ENCODE data around the gene ST3GAL4. TPM values are rescaled to one million over a fixed set of nuclear protein-coding genes. Genes with fewer than 3 reads are reported as not detected.

ST3GAL4 gene
- total RNA-seq, 1 donor from 2014 or later: 72.4 TPM

DNA sequence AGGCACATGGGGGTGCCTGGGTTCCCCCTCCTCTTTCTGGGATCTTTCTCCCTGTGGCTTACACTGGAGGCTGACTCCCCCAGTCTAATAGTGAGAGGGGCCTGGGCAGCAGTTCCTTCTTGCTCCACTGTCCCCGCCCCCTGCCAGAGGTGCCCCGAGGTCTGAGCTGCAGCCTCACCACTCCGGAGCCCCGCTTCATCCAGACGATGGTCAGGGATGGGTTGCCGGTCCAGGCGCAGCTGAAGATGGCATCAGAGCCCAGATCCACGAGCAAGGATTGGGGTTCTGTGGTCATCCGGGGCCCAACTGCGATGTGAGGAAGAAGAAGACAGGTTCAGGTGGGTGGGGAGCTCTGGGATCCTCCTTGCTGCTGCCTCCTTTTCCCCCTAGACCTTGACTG is 91.1 kb downstream of the ST3GAL4 start:
- no peak for ATAC-seq
- no peak for DNase-seq (ENCODE audit: low spot score)
- intact Hi-C loops (cut with DNase I): no loop called here

DNA sequence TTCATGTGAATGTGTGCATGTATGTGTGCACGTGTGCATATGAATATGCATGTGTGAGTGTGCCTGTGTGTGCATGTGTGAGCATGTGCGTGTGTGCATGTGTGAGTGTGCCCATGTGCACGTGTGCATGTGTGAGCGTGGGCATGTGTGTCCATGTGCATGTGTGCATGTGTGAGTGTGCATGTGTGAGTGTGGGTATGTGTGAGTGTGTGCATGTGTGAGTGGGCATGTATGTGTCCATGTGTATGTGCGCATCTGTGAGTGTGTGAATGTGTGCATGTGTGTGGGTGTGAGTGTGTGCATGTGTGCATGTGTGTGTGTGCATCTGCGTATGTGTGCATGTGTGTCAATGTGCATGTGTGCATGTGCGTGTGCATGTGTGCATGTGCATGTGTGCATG is 94.7 kb downstream of the ST3GAL4 start:
- ATAC-seq: no peak
- intact Hi-C loops (cut with DNase I): no loop called here
- no peak for DNase-seq (ENCODE audit: low spot score)

DNA sequence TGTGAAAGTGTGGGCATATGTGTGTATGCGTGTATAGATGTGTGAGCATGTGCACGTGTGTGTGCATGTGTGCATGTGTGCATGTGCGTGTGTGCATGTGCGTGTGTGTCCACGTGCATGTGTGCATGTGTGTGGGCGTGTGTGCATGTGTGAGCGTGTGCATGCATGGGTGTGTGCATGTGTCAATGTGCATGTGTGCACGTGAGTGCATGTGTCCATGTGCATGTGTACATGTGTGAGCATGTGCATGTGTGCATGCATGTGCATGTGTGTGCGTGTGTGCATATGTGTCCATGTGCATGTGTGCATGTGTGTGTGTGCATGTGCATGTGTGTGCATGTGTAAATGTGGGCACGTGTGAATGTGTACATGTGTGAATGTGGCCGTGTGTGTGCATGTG is 95.3 kb downstream of the ST3GAL4 start:
- DNase-seq (ENCODE audit: low spot score): no peak
- no peak for ATAC-seq
- intact Hi-C loops (cut with DNase I): no loop called here

DNA sequence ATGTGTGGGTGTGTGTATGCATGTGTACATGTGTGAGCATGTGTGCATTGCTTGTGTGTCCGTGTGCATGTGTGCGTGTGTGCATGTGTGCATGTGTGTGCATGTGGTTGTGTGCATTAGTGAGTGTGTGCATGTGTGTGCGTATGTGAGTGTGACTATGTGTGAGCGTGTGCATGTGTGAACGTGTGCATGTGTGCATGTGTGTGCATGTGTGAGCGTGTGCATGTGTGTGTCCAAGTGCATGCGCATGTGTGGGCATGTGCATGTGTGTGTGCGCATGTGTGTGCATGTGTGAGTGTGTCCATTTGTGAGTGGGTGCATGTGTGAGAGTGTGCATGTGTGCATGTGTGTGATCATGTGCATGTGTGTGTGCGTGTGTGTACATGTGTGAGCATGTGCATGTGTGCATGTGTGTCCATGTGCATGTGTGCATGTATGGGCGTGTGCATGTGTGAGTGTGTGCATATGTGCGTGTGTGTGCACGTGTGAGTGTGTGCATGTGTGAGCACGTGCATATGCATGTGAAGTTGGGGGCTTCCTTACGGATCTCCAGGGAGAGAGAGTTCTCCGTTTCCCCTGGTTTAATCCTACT is 95.8 kb downstream of the ST3GAL4 start:
- no peak for ATAC-seq
- intact Hi-C loops (cut with DNase I): no loop called here
- no peak for DNase-seq (ENCODE audit: low spot score)

DNA sequence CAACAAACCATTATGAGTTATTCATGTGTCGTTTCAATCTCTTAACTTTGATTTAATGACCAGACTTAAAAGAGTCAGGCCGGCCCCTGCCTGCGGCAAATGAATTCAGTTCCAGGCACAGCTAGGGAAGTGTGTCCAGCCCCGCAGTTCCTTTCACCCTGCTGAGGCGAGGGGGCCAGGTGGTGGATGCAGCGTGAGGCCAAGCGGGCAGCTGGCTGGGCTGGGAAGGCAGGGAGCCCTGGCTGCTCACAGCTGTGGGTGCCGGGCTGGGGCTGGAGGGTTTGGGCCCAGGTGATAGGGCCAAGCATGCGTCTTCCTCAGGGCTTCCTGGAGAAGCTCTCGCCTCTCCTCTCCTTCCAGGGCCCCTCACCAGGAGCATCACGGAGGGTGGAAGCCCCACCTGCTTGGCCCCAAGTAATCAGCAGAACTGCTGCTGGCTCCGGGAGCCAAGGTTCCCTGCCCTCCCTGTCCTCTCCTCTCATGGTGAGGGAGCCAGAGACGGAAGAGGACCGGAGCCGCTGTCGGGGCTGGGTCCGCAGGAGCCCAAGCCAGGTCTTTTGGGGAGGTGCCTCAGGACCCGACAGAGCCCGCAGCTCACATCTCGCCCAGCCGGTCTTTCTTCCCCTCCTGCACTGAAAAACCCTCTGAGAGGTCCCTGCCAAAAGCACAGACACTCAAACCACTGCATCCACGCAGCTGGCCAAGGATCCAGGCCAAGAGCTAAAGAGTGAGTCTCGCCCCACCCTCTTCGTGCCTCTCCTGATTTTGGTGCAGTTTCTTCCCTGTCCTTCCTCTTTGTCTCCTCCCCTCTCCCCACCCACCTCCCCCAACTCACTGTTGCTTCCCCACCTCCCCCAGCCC is 97.0 kb downstream of the ST3GAL4 start:
- DNase-seq (ENCODE audit: low spot score) (no peak), ATAC-seq (peak; percentile 57)
- intact Hi-C loops (cut with DNase I): no loop called here

DNA sequence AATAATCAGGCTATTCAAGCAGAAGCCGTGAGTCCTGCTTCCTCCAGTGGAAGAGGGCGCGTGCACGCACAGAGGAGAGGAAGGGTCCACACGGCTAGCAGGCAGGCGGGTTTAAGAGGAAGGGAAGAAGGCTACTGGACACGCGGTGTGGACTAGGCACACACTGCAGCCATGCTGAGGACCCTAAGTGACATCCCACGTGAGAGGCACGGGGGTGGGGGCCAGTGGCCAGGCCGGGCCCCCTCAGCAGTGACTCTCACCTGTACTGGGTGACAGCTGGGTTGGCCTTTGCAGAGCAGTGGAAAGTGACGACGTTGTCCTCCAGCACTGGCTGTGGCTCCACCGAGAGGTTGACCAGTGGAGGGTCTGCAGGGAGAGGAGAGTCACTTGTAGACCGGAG is 100.6 kb downstream of the ST3GAL4 start:
- ATAC-seq (no peak), DNase-seq (ENCODE audit: low spot score) (no peak)
- intact Hi-C loops (cut with DNase I): no loop called here

DNA sequence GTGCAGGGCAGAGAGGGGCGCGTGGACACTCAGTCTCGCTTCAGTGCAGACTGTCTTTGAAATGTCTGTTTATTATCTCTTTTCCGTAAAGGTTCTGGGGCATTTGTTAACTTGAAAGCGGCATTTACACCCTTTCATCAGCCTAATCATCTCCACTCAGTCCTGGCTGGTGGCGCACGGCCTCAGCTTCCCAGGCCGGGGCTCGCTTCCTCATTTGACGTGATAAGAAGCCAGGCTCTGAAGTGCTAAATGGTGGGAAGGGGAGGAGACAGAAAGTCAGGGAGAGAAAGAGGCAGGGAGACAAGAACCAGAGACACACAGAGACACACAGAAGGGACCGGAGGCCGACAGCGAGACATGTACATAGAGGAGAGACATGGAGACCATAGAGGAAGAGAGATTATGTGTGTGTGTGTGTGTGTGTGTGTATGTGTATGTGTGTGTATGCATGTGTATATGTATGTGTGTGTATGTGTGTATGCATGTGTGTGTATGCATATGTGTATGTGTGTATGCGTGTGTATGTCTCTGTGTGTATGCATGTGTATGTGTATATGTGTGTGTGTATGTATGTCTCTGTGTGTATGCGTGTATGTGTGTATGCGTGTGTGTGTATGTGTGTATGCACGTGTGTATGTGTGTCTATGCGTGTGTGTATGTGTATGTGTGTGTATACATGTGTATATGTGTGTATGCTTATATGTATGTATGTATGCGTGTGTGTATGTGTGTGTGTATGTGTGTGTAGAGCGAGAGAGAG is 101.5 kb downstream of the ST3GAL4 start:
- no peak for ATAC-seq
- DNase-seq (ENCODE audit: low spot score): no peak
- intact Hi-C loops (cut with DNase I): no loop called here

DNA sequence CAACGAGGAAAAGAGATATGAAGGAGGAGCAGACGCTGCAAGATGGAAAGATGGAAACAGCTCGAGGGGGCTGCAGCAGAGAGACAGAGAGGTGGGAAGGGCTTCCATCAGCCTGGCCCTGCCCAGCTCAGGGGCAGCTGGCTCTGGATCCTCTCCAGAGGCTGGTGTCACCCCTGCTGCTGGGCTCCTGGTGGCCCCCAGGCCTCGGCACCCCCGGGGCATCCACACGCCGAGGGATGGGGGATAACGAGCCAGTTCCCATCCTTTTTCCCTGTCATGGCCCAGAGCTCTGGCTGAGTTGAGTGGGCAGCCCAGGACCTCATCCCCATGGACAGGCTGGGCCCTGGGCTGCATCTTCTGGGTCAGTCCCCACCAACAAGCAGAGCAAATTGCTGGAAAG is 102.3 kb downstream of the ST3GAL4 start:
- DNase-seq (ENCODE audit: low spot score): no peak
- intact Hi-C loops (cut with DNase I): no loop called here
- no peak for ATAC-seq

DNA sequence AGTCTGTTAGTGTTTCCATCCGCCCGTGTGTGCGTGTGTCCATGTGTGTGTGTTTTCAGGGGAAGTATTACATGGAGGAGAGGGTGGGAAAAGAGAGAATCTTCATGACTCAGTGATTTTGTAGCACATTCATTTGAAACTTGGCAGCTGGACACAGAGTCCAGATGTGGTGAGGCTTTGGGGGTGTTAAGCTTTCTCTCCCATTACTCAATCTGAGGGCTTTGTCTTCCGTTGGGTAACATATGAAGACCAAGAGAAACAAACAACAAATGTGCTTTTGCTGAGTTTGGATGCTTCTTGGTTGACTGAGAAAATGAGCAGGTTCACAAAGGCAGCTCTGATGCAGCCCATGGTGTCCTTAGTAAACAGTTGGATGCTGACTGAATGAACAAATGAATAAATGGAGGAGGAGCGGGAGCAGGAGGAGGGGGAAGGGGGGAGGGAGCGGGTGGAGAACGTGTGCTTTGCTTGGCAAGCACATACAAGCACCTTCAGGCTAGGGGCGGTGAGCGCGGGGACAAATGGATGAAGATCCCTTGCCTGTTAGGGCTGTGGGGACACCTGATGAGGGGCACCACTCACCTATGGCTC is 104.3 kb downstream of the ST3GAL4 start:
- no peak for DNase-seq (ENCODE audit: low spot score)
- intact Hi-C loops (cut with DNase I): no loop called here
- ATAC-seq: peak; percentile 90

DNA sequence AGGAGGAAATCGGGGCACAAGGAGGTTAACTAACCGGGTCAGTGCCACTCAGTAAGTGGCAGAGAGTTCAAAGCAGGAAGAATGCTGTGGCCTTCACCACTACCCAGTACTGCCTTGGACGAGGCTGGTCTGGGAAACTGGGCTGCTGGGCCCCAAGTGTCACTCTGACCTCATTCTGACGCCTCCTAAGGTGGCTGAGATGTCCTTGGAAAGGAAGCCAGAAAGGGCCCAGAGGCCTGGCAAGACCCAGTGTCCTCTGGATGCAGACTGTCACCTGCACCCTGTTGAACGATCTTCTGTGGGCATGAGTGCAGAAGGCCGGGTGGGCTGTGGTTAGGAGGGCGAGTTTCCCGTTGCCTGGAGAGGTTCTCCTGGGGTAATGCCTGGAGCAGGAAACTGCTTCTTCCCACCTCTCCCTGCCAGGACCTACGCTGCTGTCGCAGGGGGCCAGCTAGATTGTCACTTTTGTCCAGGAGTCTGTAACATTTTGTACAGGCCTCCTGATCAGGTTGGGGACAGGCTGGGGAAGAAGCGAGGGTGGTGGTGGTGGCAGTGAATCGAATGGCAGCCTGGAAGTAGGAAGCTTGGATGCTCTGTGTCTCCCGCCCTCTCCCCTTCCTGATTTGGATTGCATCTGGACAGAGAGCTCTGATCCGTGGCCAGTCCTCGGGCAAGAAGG is 105.1 kb downstream of the ST3GAL4 start:
- DNase-seq (ENCODE audit: low spot score) (no peak), ATAC-seq (peak; percentile 16)
- intact Hi-C loops (cut with DNase I): no loop called here

DNA sequence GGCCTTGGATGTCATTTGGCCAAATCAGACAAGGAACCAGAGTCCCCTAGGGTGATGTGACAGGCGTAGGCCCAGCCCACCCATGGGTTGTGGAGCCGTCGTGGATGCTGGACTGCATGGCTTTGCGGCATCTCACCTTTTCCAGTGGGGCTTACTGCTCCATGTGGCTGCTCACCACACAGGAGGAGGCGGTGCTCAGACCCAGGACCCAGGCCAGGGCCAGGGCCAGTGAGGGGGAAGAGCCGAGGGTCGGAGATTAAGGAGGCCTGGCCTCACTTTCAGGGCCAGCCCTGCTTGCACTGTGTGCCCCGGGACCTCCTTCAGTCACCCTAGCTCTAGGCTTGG is 105.6 kb downstream of the ST3GAL4 start:
- intact Hi-C loops (cut with DNase I): no loop called here
- no peak for DNase-seq (ENCODE audit: low spot score)
- no peak for ATAC-seq

DNA sequence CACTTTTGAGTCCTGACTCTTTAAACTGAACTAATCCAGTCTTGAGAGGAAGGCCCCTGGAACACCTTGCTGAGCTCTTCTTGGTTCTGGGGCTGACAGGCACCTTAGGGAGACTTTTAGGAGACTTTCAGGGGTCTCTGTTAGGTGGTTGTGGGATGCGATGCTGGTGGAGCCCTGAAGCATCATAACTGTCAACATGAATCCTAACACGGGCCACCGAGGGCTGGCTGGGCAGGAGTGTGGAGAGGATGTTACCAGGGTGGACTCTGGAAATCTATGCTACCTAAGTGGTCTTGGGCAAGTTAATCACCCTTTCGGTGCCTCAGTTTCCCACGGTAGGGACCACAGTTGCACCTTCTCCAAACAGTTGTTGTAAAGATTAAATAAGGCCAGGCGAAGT is 106.5 kb downstream of the ST3GAL4 start:
- intact Hi-C loops (cut with DNase I): no loop called here
- no peak for ATAC-seq
- DNase-seq (ENCODE audit: low spot score): no peak

DNA sequence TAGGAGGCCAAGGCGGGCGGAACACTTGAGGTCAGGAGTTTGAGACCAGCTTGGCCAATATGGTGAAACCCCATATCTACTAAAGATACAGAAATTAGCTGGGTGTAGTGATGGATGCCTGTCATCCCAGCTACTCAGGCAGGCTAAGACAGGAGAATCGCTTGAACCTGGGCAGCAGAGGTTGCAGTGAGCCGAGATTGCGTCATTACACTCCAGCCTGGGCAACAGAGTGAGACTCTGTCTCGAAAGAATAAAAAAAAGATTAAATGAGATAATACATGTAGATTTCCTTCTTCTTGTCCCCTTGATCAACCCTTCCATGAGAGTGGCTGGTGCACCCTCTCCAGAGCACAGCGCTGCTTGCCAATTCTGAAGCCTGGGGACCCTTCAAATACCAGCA is 106.9 kb downstream of the ST3GAL4 start:
- DNase-seq (ENCODE audit: low spot score) (no peak), ATAC-seq (no peak)
- intact Hi-C loops (cut with DNase I): no loop called here

Other genes with a start within 250 kb of the ST3GAL4 start
- 21.0 TPM for gene RPUSD4, start 144.0 kb upstream of the ST3GAL4 start, total RNA-seq
- gene FAM118B, start 143.9 kb upstream of the ST3GAL4 start, total RNA-seq: 19.4 TPM
- gene SRPRA, start 86.8 kb upstream of the ST3GAL4 start, total RNA-seq: 80.4 TPM
- 27.9 TPM for gene FOXRED1, start 86.5 kb upstream of the ST3GAL4 start, total RNA-seq
- gene TIRAP, start 72.6 kb upstream of the ST3GAL4 start, total RNA-seq: 15.5 TPM
- 12.1 TPM for gene DCPS, start 51.6 kb upstream of the ST3GAL4 start, total RNA-seq

Data from sciatic nerve (tissue), 2 donors.